A549 (cell line): Measurements from ENCODE around the gene MEOX1.

Experiments used
- ATOH8 ChIP-seq: fragments of 250-450 bp; sonication (Bioruptor Pico); IDR thresholded peaks from 2 replicates; pipeline ENCODE4 v1.5.0; 2020; ENCODE audit warnings: low read depth, mild to moderate bottlenecking, moderate library complexity
- BHLHE40 ChIP-seq: IDR thresholded peaks from 2 replicates; pipeline ENCODE4 v1.6.1; 2012; ENCODE audit warnings: low read depth, low read length, inconsistent platforms
- CHD4 ChIP-seq: fragments of 200-600 bp; sonication (generic); IDR thresholded peaks from 2 replicates; pipeline ENCODE4 v1.6.1; 2016; ENCODE audit warnings: antibody characterized with exemption, mild to moderate bottlenecking, borderline replicate concordance
- FOSL2 ChIP-seq, 2 experiments: fragments of 450-650 bp in 1 of 2; fragments of >200 bp in 1 of 2; sonication (Bioruptor Twin) in 1 of 2; formaldehyde crosslinking; IDR thresholded peaks; 2 replicates each; pipeline versions ENCODE4 v1.5.0 to v1.6.1; 2016 to 2020; ENCODE audit warnings: mild to moderate bottlenecking in 1 of 2, moderate library complexity in 1 of 2
- HMGXB4 ChIP-seq: fragments of 250-450 bp; sonication (Bioruptor Pico); IDR thresholded peaks from 2 replicates; pipeline ENCODE4 v1.5.0; 2021; ENCODE audit warnings: mild to moderate bottlenecking, moderate library complexity, borderline replicate concordance
- HOXA7 ChIP-seq: fragments of 250-450 bp; sonication (Bioruptor Pico); IDR thresholded peaks from 2 replicates; pipeline ENCODE4 v1.5.0; 2020; ENCODE audit warnings: mild to moderate bottlenecking, moderate library complexity
- KDM5A ChIP-seq: fragments of 200-600 bp; sonication (generic); IDR thresholded peaks from 2 replicates; pipeline ENCODE4 v1.6.1; 2016; ENCODE audit warnings: antibody characterized with exemption, mild to moderate bottlenecking
- MAFK ChIP-seq: fragments of 450-650 bp; IDR thresholded peaks from 2 replicates; pipeline ENCODE4 v1.6.1; 2014; ENCODE audit not compliant: partially characterized antibody
- MYC ChIP-seq: IDR thresholded peaks from 2 replicates; pipeline ENCODE4 v1.6.1; 2012; ENCODE audit warnings: mild to moderate bottlenecking, inconsistent platforms, low read length, improper control_type of control experiment, borderline replicate concordance
- POLR2A ChIP-seq: IDR thresholded peaks from 2 replicates; pipeline ENCODE4 v1.6.1; 2012; ENCODE audit warnings: mild to moderate bottlenecking, low read length
- RFX5 ChIP-seq: fragments of 450-650 bp; IDR thresholded peaks from 2 replicates; pipeline ENCODE4 v1.7.1; 2014; ENCODE audit warnings: antibody characterized with exemption, mild to moderate bottlenecking, moderate library complexity
- ZSCAN20 ChIP-seq: fragments of 250-450 bp; sonication (Bioruptor Pico); IDR thresholded peaks from 2 replicates; pipeline ENCODE4 v1.8.0; 2022; ENCODE audit warnings: mild to moderate bottlenecking, moderate library complexity
- TF ChIP-seq, protein P1 (sequence below): fragments of >200 bp; sonication (Bioruptor Twin); formaldehyde crosslinking; IDR thresholded peaks from 3 replicates; pipeline ENCODE4 v1.5.1; 2016
- TF ChIP-seq, protein P2 (sequence below): fragments of 200-600 bp; sonication (generic); IDR thresholded peaks from 2 replicates; pipeline ENCODE4 v1.6.1; 2016; ENCODE audit warnings: antibody characterized with exemption, mild to moderate bottlenecking, moderate library complexity

DNA sequence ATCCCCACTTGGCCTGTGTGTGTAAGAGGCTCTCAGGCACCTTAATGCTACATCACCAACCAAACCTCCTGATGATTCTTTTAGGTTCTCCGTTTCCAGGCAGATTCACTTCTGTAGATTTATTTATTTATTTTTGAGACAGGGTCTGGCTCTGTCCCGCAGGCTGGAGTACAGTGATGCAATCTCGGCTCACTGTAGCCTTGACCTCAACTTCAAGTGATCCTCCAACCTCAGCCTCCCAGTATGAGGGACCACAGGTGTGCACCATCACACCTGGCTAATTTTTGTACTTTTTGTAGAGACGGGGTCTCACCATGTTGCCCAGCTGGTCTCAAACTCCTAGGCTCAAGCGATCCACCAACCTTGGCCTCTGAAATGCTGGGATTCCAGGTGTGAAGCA is 12.7 kb upstream of the MEOX1 start:
- TF ChIP-seq HOXA7: no peak
- TF ChIP-seq, protein P1, sequence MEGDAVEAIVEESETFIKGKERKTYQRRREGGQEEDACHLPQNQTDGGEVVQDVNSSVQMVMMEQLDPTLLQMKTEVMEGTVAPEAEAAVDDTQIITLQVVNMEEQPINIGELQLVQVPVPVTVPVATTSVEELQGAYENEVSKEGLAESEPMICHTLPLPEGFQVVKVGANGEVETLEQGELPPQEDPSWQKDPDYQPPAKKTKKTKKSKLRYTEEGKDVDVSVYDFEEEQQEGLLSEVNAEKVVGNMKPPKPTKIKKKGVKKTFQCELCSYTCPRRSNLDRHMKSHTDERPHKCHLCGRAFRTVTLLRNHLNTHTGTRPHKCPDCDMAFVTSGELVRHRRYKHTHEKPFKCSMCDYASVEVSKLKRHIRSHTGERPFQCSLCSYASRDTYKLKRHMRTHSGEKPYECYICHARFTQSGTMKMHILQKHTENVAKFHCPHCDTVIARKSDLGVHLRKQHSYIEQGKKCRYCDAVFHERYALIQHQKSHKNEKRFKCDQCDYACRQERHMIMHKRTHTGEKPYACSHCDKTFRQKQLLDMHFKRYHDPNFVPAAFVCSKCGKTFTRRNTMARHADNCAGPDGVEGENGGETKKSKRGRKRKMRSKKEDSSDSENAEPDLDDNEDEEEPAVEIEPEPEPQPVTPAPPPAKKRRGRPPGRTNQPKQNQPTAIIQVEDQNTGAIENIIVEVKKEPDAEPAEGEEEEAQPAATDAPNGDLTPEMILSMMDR: no peak
- TF ChIP-seq MYC: no peak
- TF ChIP-seq, protein P2, sequence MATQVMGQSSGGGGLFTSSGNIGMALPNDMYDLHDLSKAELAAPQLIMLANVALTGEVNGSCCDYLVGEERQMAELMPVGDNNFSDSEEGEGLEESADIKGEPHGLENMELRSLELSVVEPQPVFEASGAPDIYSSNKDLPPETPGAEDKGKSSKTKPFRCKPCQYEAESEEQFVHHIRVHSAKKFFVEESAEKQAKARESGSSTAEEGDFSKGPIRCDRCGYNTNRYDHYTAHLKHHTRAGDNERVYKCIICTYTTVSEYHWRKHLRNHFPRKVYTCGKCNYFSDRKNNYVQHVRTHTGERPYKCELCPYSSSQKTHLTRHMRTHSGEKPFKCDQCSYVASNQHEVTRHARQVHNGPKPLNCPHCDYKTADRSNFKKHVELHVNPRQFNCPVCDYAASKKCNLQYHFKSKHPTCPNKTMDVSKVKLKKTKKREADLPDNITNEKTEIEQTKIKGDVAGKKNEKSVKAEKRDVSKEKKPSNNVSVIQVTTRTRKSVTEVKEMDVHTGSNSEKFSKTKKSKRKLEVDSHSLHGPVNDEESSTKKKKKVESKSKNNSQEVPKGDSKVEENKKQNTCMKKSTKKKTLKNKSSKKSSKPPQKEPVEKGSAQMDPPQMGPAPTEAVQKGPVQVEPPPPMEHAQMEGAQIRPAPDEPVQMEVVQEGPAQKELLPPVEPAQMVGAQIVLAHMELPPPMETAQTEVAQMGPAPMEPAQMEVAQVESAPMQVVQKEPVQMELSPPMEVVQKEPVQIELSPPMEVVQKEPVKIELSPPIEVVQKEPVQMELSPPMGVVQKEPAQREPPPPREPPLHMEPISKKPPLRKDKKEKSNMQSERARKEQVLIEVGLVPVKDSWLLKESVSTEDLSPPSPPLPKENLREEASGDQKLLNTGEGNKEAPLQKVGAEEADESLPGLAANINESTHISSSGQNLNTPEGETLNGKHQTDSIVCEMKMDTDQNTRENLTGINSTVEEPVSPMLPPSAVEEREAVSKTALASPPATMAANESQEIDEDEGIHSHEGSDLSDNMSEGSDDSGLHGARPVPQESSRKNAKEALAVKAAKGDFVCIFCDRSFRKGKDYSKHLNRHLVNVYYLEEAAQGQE: no peak
- TF ChIP-seq HMGXB4 (CRISPR knock-in tag): no peak
- no peak for TF ChIP-seq RFX5
- no peak for TF ChIP-seq CHD4
- TF ChIP-seq FOSL2 (IDR thresholded peaks at IDR 0.05): no peak
- no peak for TF ChIP-seq FOSL2 (CRISPR knock-in tag; IDR thresholded peaks at IDR 0.05)
- TF ChIP-seq ATOH8 (CRISPR knock-in tag): no peak
- TF ChIP-seq BHLHE40: no peak
- no peak for TF ChIP-seq KDM5A
- no peak for TF ChIP-seq ZSCAN20 (CRISPR knock-in tag)
- no peak for TF ChIP-seq POLR2A
- no peak for TF ChIP-seq MAFK
